ENCODE data around the gene KIF26B.

Gene KIF26B

GRCh38 chr1:245241526-245242130, 86.8 kb downstream of the KIF26B start:
- DNase-seq (ENCODE audit: low read depth in 3 of 3), result no peak

GRCh38 chr1:245242989-245243388, 88.2 kb downstream of the KIF26B start:
- no peak for DNase-seq (ENCODE audit: low read depth in 3 of 3)

GRCh38 chr1:245245021-245245667, 90.4 kb downstream of the KIF26B start:
- DNase-seq (ENCODE audit: low read depth in 3 of 3), result no peak

- no peak for DNase-seq (ENCODE audit: low read depth in 3 of 3)
Observed at GRCh38 chr1:245246433-245246832, 91.6 kb downstream of the KIF26B start.

GRCh38 chr1:245247356-245247755, 92.6 kb downstream of the KIF26B start:
- no peak for DNase-seq (ENCODE audit: low read depth in 3 of 3)

- no peak for DNase-seq (ENCODE audit: low read depth in 3 of 3)
Observed at GRCh38 chr1:245247801-245248200, 93.0 kb downstream of the KIF26B start.

- DNase-seq (ENCODE audit: low read depth in 3 of 3), result no peak
Observed at GRCh38 chr1:245248231-245248731, 93.5 kb downstream of the KIF26B start.

GRCh38 chr1:245255783-245256182, 101.0 kb downstream of the KIF26B start:
- no peak for DNase-seq (ENCODE audit: low read depth in 3 of 3)

- no peak for DNase-seq (ENCODE audit: low read depth in 3 of 3)
Observed at GRCh38 chr1:245256528-245256927, 101.7 kb downstream of the KIF26B start.

GRCh38 chr1:245258271-245258920, 103.6 kb downstream of the KIF26B start:
- no peak for DNase-seq (ENCODE audit: low read depth in 3 of 3)

- no peak for DNase-seq (ENCODE audit: low read depth in 3 of 3)
Observed at GRCh38 chr1:245260110-245260882, 105.5 kb downstream of the KIF26B start.

- DNase-seq (ENCODE audit: low read depth in 3 of 3), result no peak
Observed at GRCh38 chr1:245260883-245261282, 106.1 kb downstream of the KIF26B start.

GRCh38 chr1:245261786-245262185, 107.0 kb downstream of the KIF26B start:
- DNase-seq (ENCODE audit: low read depth in 3 of 3), result no peak

GRCh38 chr1:245263529-245264095, 108.8 kb downstream of the KIF26B start:
- DNase-seq (ENCODE audit: low read depth in 3 of 3), result no peak

- no peak for DNase-seq (ENCODE audit: low read depth in 3 of 3)
Observed at GRCh38 chr1:245264226-245264625, 109.4 kb downstream of the KIF26B start.

- DNase-seq (ENCODE audit: low read depth in 3 of 3), result no peak
Observed at GRCh38 chr1:245266105-245266504, 111.3 kb downstream of the KIF26B start.

- no peak for DNase-seq (ENCODE audit: low read depth in 3 of 3)
Observed at GRCh38 chr1:245270063-245270462, 115.3 kb downstream of the KIF26B start.

GRCh38 chr1:245270972-245271371, 116.2 kb downstream of the KIF26B start:
- DNase-seq (ENCODE audit: low read depth in 3 of 3), result no peak

GRCh38 chr1:245272676-245273075, 117.9 kb downstream of the KIF26B start:
- no peak for DNase-seq (ENCODE audit: low read depth in 3 of 3)

- no peak for DNase-seq (ENCODE audit: low read depth in 3 of 3)
Observed at GRCh38 chr1:245276445-245276844, 121.7 kb downstream of the KIF26B start.

GRCh38 chr1:245277276-245277675, 122.5 kb downstream of the KIF26B start:
- no peak for DNase-seq (ENCODE audit: low read depth in 3 of 3)

- DNase-seq (ENCODE audit: low read depth in 3 of 3), result no peak
Observed at GRCh38 chr1:245278846-245279245, 124.1 kb downstream of the KIF26B start.

Measured in stimulated activated CD4-positive, alpha-beta T cell treated with anti-CD3 and anti-CD28 coated beads, TNF-alpha, amount 100 ng/mL, for 48 hours (primary cell).